Dedifferentiated amniotic fluid mesenchymal stem cell (primary cell): ENCODE results near the gene TNPO3.
"Not testable (repeated sequence)": the region's sequence is repeated elsewhere in the genome, so short reads cannot be mapped to it uniquely, and the experiment has no call there.

Experiments
- DNase-seq: peaks from one replicate; pipeline ENCODE4 v3.0.0-alpha.2; 2016; ENCODE audit errors: extremely low spot score

The TNPO3 gene

GRCh38 chr7:129069021-129069420 is 14.1 kb upstream of the TNPO3 start:
- DNase-seq = no peak

DNA sequence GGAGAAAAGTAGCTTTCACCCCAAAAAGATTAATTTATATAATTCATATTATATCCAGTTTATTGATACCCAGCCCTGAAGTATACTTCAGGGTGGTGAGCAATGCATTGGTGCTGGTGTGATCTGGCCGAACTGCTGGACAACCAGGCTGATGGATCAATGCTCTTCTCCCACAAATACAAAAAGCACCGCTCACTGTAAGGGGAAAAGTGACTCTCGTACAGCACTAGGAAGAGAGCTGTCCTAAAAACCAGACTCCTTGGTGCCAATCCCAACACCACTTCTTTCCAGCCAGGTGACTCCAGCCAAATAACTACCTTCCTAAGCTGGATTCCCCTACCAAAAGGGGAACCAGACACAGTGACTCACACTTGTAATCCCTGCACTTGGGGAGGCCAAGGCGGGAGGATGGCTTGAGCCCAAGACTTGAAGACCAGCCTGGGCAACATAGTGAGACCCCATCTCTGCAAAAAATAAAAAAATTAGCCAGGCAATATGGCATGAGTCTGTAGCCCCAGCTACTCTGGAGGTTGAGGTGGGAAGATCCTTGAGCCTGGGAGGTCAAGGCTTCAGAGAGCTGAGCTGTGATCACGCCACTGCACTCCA is 13.1 kb upstream of the TNPO3 start:
- no peak for DNase-seq

GRCh38 chr7:129067132-129067561 is 12.2 kb upstream of the TNPO3 start:
- DNase-seq = not testable (repeated sequence)

- peak; percentile 98 for DNase-seq
Observed at GRCh38 chr7:129066290-129067131, 11.6 kb upstream of the TNPO3 start.

GRCh38 chr7:129055861-129056464 is 1.1 kb upstream of the TNPO3 start:
- DNase-seq = no peak

GRCh38 chr7:129055294-129055816 is 444 bp upstream of the TNPO3 start:
- no peak for DNase-seq

GRCh38 chr7:129053938-129054437 is 923 bp downstream of the TNPO3 start:
- DNase-seq = peak; percentile 30

- no peak for DNase-seq
Observed at GRCh38 chr7:129052441-129052840, 2.5 kb downstream of the TNPO3 start.

GRCh38 chr7:129051459-129051858 is 3.5 kb downstream of the TNPO3 start:
- DNase-seq = not testable (repeated sequence)

- no peak for DNase-seq
Observed at GRCh38 chr7:129047761-129048160, 7.2 kb downstream of the TNPO3 start.

DNA sequence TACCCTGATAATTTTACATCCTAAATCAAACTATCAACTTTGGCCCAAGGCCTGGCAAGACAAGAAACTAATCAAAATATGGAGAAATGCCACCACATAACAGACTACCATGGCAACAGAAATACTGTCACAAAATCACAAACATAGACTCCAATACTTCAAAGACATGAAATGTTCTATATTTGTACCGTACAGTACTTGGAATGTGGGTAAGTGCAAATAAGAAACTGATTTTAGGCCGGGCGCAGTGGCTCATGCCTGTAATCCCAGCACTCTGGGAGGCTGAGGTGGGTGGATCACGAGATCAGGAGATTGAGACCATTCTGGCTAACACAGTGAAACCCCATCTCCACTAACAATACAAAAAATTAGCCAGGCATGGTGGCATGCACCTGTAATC is 9.2 kb downstream of the TNPO3 start:
- DNase-seq = no peak

DNA sequence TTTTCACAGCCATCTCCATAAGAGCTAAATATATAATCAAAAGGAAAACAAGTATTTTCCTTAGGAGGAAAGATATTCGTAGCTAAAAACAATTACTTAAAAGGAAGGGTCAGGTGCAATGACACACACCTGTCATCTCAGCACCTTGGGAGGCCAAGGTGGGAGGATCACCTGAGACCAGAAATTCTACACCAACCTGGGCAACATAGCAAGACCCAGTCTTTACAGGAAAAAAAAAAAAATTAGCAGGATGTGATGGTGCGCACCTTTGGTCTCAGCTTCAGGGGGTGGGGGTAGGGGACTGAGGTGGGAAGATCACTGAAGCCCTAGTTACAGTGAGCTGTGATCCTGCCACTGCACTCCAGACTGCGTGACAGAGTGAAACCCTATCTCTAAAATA is 11.9 kb downstream of the TNPO3 start:
- DNase-seq = no peak

- no peak for DNase-seq
Observed at GRCh38 chr7:129041142-129042085, 13.5 kb downstream of the TNPO3 start.

DNA sequence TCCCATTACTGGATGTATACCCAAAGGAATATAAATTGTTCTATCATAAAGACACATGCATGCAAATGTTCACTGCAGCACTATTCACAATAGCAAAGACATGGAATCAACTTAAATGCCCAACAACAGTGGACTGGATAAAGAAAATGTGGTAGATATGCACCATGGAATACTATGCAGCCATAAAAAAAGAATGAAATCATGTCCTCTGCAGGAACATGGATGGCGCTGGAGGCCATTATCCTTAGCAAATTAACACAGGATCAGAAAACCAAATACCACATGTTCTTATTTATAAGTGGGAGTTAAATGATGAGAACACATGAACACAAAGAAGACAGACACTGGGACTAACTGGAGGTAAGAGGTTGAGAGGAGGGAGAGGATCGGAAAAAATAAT is 16.4 kb downstream of the TNPO3 start:
- not testable (repeated sequence) for DNase-seq

- no peak for DNase-seq
Observed at GRCh38 chr7:129037585-129037984, 17.3 kb downstream of the TNPO3 start.

DNA sequence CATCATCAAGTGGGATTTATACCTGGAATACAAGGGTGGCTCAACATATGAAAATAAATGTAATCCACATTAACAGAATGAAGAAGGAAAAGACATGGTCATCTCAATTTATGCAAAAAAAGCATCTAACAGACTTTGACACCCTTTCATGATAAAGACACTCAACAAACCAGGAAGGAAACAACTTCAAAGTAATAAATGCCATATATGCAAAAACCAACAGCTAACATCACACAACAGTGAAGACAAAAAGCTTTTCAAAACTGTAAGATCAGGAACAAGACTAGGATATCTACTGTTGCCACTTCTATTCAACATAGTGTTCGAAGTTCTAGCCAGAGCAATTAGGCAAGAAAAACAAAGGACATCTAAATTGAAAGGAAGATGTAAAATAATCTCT is 22.9 kb downstream of the TNPO3 start:
- no peak for DNase-seq

- no peak for DNase-seq
Observed at GRCh38 chr7:129030440-129030839, 24.5 kb downstream of the TNPO3 start.

GRCh38 chr7:129024125-129024524 is 30.8 kb downstream of the TNPO3 start:
- DNase-seq = no peak

- DNase-seq = no peak
Observed at GRCh38 chr7:129021656-129022055, 33.3 kb downstream of the TNPO3 start.

DNA sequence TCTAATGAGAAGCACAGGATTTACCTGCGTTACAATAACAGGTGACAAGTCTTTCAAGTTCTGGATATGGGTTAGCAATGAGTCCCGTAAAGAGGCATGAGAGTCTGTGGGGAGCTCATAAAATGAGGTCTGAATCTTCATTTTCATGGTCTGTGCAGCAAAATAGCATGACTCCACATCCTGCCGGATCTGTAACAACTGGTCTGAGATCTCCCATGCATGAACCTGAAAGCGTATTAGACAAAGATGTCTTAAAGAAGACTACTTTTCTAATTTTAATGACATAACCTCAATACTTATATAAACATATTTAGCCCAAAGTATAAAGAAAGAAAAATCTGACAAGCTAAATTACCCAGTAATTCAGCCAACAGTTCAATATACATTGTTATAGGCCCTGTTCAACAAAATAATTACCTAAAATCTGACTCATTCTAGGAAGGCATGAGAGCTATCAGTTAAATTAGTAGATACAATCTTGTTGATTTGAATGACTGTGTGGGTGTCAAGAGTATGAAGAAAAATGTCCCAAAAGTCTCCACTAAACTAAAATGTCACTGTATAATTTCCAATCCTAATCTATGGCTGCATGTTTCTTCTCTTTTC is 36.9 kb downstream of the TNPO3 start:
- no peak for DNase-seq

DNA sequence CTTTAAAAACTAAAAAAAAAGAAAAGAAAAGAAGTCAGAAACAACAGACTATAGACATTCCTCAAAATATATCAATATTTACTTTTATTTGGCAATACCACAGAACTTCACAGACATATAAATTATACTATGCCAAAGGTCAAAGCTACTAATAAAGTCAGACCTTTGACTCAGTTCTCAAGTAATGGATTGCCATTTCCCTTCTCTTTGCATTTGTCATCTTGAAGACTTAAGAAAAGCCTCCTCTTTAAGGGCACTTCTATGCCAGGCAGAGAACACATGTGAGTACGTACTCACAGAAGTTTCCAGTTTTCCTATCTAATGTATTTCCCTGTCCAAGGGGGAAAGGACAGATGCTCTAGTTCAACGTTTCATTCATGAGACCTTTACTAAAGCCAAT is 37.6 kb downstream of the TNPO3 start:
- DNase-seq = no peak
